ENCODE measurements around the gene PUDP.

PUDP gene

GRCh38 chrX:7131621-7132020, 16.3 kb downstream of the PUDP start:
- no peak overlapping the region for H3K4me3 ChIP-seq (ENCODE audit: low read depth, low read length)
- TF ChIP-seq CTCF (IDR thresholded peaks at IDR 0.05; ENCODE audit: low read depth, low read length), result no peak
- in situ Hi-C loops (cut with HindIII; ENCODE audit: low sequenced_read_pairs), result no loop called here
- DNase-seq (ENCODE audit: low read depth, low spot score), result no peak

DNA sequence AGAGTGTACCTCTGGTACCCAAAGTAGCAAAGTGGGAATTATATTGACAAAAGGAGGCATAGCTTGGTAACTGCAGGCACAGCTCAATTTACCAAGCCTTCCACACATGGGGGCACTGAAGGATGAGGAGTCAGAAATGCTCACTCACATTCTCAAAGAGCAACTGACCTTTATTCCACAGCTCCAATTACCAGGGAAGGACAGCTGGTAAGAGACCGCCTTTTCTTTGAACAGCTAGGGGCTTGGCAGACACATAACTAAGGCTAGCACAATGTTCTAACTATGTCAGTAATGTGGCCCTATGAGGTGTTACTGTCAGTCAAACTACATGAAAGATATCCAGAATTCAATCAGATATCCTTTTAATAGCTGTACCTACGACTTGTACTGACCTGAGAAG, 20.9 kb downstream of the PUDP start:
- DNase-seq (ENCODE audit: low read depth, low spot score), result no peak
- no peak for TF ChIP-seq CTCF (IDR thresholded peaks at IDR 0.05; ENCODE audit: low read depth, low read length)
- H3K4me3 ChIP-seq (ENCODE audit: low read depth, low read length), result no peak overlapping the region
- in situ Hi-C loops (cut with HindIII; ENCODE audit: low sequenced_read_pairs), result no loop called here

DNA sequence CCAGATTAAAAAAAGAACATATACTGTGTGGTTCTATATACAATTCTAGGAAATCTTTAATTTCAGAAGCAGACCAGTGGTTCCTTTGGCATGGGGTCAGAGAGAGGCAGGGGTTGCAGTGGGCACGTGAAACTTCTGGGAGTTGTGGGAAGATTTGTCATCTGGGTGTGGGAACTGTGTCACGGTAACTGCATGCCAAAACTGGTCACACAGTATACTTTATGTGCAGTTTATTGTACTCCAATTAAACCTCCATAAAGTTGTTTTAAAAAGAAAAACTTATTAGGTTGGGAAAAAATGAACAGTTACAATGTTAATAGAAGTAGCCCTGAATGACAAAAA, 27.1 kb downstream of the PUDP start:
- DNase-seq (ENCODE audit: low read depth, low spot score), result no peak
- no peak for TF ChIP-seq CTCF (IDR thresholded peaks at IDR 0.05; ENCODE audit: low read depth, low read length)

GRCh38 chrX:7119950-7120877, 27.7 kb downstream of the PUDP start:
- in situ Hi-C loops (cut with HindIII; ENCODE audit: low sequenced_read_pairs), result no loop called here
- TF ChIP-seq CTCF (IDR thresholded peaks at IDR 0.05; ENCODE audit: low read depth, low read length), result no peak

More for the DNA sequence above, 27.1 kb downstream of the PUDP start:
- H3K4me3 ChIP-seq (ENCODE audit: low read depth, low read length), result no peak overlapping the region
- in situ Hi-C loops (cut with HindIII; ENCODE audit: low sequenced_read_pairs), result no loop called here

GRCh38 chrX:7117587-7117986, 30.4 kb downstream of the PUDP start:
- H3K4me3 ChIP-seq (ENCODE audit: low read depth, low read length), result no peak overlapping the region
- TF ChIP-seq CTCF (IDR thresholded peaks at IDR 0.05; ENCODE audit: low read depth, low read length), result no peak
- in situ Hi-C loops (cut with HindIII; ENCODE audit: low sequenced_read_pairs), result no loop called here
- no peak for DNase-seq (ENCODE audit: low read depth, low spot score)

More at GRCh38 chrX:7119950-7120877, 27.7 kb downstream of the PUDP start:
- H3K4me3 ChIP-seq (ENCODE audit: low read depth, low read length), result no peak overlapping the region
- DNase-seq (ENCODE audit: low read depth, low spot score), result peak; percentile 65

GRCh38 chrX:7116081-7116480, 31.9 kb downstream of the PUDP start:
- no peak overlapping the region for H3K4me3 ChIP-seq (ENCODE audit: low read depth, low read length)
- in situ Hi-C loops (cut with HindIII; ENCODE audit: low sequenced_read_pairs), result no loop called here
- DNase-seq (ENCODE audit: low read depth, low spot score), result no peak
- no peak for TF ChIP-seq CTCF (IDR thresholded peaks at IDR 0.05; ENCODE audit: low read depth, low read length)
